CD4-positive, alpha-beta T cell (primary cell): ENCODE results near the gene TBCD. TPM values are rescaled to one million over a fixed set of nuclear protein-coding genes. Genes with fewer than 3 reads are reported as not detected.

Experiments used
- ATAC-seq: fragments of 200-7000 bp; cut with Tn5 transposase; one replicate; pipeline ENCODE4 v1.10.0; 2022; ENCODE audit warnings: mild to moderate bottlenecking; ENCODE audit not compliant: poor library complexity
- CTCF ChIA-PET: fragments of 350-600 bp; sonication (Branson Sonifier 250); formaldehyde crosslinking; loops from one replicate; lab custom pipeline; 2021; ENCODE audit warnings: antibody characterized with exemption, inconsistent platforms; lab: Charles Lee
- POLR2A ChIA-PET: fragments of 350-600 bp; sonication (Branson Sonifier 250); formaldehyde crosslinking; loops from one replicate; lab custom pipeline; 2021; ENCODE audit warnings: antibody characterized with exemption, inconsistent platforms; lab: Charles Lee
- DNase-seq, 14 experiments: peaks; one replicate each; pipeline ENCODE4 v3.0.0-alpha.2; 2013 to 2020; ENCODE audit warnings: mixed read lengths in 2 of 14
- H3K27ac ChIP-seq, 2 donors: one replicate each; pipeline versions ENCODE4 v1.5.1 to v1.7.0; 2013; ENCODE audit warnings: low read length in 2 of 2, low read depth in 1 of 2, mild to moderate bottlenecking in 1 of 2
- H3K27me3 ChIP-seq, 2 experiments: 1 replicate in 1 of 2; 2 replicates in 1 of 2; pipeline versions ENCODE4 v1.6.1 to v1.7.0; 2013; ENCODE audit warnings: low read length in 2 of 2, control low read depth in 1 of 2, mild to moderate bottlenecking in 1 of 2, moderate library complexity in 1 of 2; ENCODE audit not compliant: insufficient read depth in 2 of 2, control insufficient read depth in 1 of 2
- H3K36me3 ChIP-seq: one replicate; pipeline ENCODE4 v1.6.1; 2013; ENCODE audit warnings: low read length, control low read depth; ENCODE audit not compliant: insufficient read depth
- H3K4me1 ChIP-seq: one replicate; pipeline ENCODE4 v1.6.1; 2013; ENCODE audit warnings: low read length, control low read depth; ENCODE audit not compliant: insufficient read depth
- H3K4me3 ChIP-seq: one replicate; pipeline ENCODE4 v1.5.1; 2013; ENCODE audit warnings: mild to moderate bottlenecking, low read length, moderate library complexity
- H3K9me3 ChIP-seq, 2 experiments: 1 replicate in 1 of 2; 2 replicates in 1 of 2; pipeline versions ENCODE4 v1.6.1 to v1.7.0; 2013; ENCODE audit warnings: low read length in 2 of 2, mild to moderate bottlenecking in 2 of 2, control low read depth in 1 of 2, moderate library complexity in 1 of 2; ENCODE audit not compliant: control insufficient read depth in 1 of 2, insufficient read depth in 1 of 2
- H3K27ac Mint-ChIP-seq: one replicate; pipeline ENCODE4 v1.8.0; 2020; ENCODE audit warnings: mixed read lengths
- H3K27me3 Mint-ChIP-seq: one replicate; pipeline ENCODE4 v1.8.0; 2021; ENCODE audit warnings: mixed read lengths
- H3K36me3 Mint-ChIP-seq: one replicate; pipeline ENCODE4 v1.8.0; 2021; ENCODE audit warnings: low read depth, mixed read lengths
- H3K4me1 Mint-ChIP-seq: one replicate; pipeline ENCODE4 v1.8.0; 2021; ENCODE audit warnings: low read depth, mixed read lengths
- H3K4me3 Mint-ChIP-seq: one replicate; pipeline ENCODE4 v1.8.0; 2020; ENCODE audit warnings: mild to moderate bottlenecking, mixed read lengths
- H3K9me3 Mint-ChIP-seq: one replicate; pipeline ENCODE4 v1.8.0; 2020; ENCODE audit warnings: mixed read lengths
- intact Hi-C, 2 experiments: fragments of 100-400 bp; cut with DNase I in 1 of 2; cut with micrococcal nuclease in 1 of 2; formaldehyde crosslinking; loops; one replicate each; pipeline versions ENCODE4 v1.15.1 to v1.9.0; 2023 to 2025; cut with DNase I, micrococcal nuclease
- total RNA-seq, 174 experiments: library from RNA in 2 of 174; stranded (reverse) in 2 of 174; gene quantifications; one replicate each; pipeline ENCODE4 v1.2.3 and lab custom pipeline; 2021 to 2026
- TF ChIP-seq, protein P1 (sequence below): fragments of 200-600 bp; IDR thresholded peaks from one replicate; pipeline ENCODE4 v1.8.0; 2022; ENCODE audit warnings: antibody characterized with exemption, mild to moderate bottlenecking

Gene TBCD
- total RNA-seq, 2 experiments from 2014 or later = 74.6 to 80.3 TPM

DNA sequence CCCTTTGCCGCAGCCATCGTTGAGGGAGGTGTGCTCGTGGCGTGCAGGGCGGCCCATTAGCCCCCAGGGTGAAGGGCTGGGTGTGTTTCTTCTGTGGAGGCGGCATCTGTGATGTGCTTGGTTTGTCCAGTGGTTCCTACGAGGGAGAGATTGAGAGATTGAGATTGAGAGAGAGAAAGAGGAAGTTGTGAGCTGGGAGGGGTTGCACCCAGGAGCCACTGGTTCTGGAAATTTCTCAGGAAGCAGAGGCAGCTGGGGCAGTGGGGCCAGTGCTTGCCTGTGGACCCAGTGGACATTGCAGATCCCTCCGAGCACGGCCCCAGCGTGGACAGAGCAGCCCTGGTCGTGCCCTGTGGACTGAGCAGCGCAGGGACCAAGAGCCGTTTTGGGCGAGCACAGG lies 160.0 kb downstream of the TBCD start:
- no peak overlapping the region for H3K4me3 ChIP-seq
- H3K27ac ChIP-seq = no peak overlapping the region
- Mint-ChIP-seq H3K9me3 (no peaks in the 10 kb centered on the region), H3K27me3 (no peaks in the 10 kb centered on the region), H3K4me3 (no peak overlapping the region), H3K4me1 (peaks cover 34% of the 10 kb centered on the region), H3K36me3 (peaks cover 61% of the 10 kb centered on the region), H3K27ac (peak overlapping the region; percentile 71)
- H3K9me3 ChIP-seq = no peaks in the 10 kb centered on the region
- H3K27me3 ChIP-seq = no peaks in the 10 kb centered on the region
- TF ChIP-seq, protein P1, sequence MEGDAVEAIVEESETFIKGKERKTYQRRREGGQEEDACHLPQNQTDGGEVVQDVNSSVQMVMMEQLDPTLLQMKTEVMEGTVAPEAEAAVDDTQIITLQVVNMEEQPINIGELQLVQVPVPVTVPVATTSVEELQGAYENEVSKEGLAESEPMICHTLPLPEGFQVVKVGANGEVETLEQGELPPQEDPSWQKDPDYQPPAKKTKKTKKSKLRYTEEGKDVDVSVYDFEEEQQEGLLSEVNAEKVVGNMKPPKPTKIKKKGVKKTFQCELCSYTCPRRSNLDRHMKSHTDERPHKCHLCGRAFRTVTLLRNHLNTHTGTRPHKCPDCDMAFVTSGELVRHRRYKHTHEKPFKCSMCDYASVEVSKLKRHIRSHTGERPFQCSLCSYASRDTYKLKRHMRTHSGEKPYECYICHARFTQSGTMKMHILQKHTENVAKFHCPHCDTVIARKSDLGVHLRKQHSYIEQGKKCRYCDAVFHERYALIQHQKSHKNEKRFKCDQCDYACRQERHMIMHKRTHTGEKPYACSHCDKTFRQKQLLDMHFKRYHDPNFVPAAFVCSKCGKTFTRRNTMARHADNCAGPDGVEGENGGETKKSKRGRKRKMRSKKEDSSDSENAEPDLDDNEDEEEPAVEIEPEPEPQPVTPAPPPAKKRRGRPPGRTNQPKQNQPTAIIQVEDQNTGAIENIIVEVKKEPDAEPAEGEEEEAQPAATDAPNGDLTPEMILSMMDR = no peak
- no peak for ATAC-seq
- H3K4me1 ChIP-seq = peaks cover 5% of the 10 kb centered on the region
- DNase-seq = peak in 1 of 14 experiments; percentile 25
- peaks cover 49% of the 10 kb centered on the region for H3K36me3 ChIP-seq
- POLR2A ChIA-PET = interaction anchor here (0.7 to 1.2 kb wide), 2 partner anchors 18 to 28 kb away, joined by 3 to 4 read pairs; no protein-coding TSS in a partner anchor
- CTCF ChIA-PET = interaction anchor here (1.5 kb wide), 1 partner anchor 130 kb away, joined by 3 read pairs; no protein-coding TSS in a partner anchor
- intact Hi-C loops = loop anchor here in 1 of 2 experiments (10.0 kb wide), 1 partner anchor 237 kb away; no protein-coding TSS in a partner anchor

DNA sequence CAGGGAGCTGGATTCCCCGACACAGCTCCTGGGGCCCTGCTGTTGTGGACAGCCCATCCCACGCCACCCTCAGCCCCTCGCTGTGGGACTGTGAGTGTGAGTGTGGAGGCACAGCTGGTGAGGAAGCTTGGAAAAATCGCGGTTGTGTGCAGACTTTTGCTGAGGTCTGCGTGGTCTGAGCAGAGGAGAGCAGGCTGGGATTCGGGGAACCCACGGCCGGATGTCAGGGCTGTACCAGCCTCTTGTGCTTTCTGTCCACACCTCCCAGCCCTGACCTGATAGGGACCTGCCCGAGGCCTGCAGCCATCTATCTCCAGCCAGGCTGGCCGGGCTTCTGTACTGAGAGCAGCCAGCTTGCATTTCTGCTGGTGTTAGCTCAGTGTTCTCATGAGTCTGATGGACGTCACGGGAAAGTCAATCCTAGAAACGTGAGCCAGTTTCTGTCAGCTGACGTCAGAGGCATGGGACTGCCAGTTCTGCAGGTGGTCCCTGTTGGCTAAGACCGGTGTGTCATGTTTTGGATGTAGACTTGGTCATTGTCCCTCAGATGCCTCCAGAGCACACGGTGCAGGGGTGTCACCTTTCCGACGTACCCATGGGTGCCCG lies 160.7 kb downstream of the TBCD start:
- no peaks in the 10 kb centered on the region for H3K9me3 ChIP-seq
- H3K27me3 ChIP-seq = no peaks in the 10 kb centered on the region
- Mint-ChIP-seq H3K4me3 (no peak overlapping the region), H3K4me1 (peaks cover 34% of the 10 kb centered on the region), H3K9me3 (no peaks in the 10 kb centered on the region), H3K36me3 (peaks cover 60% of the 10 kb centered on the region), H3K27ac (peak overlapping the region; percentile 71), H3K27me3 (no peaks in the 10 kb centered on the region)
- no peak overlapping the region for H3K27ac ChIP-seq
- CTCF ChIA-PET = interaction anchor here (1.5 kb wide), 2 partner anchors 49 to 131 kb away, joined by 3 read pairs; no protein-coding TSS in a partner anchor
- H3K4me1 ChIP-seq = peaks cover 5% of the 10 kb centered on the region
- DNase-seq (no peak), ATAC-seq (no peak)
- H3K36me3 ChIP-seq = peaks cover 41% of the 10 kb centered on the region
- no peak overlapping the region for H3K4me3 ChIP-seq
- TF ChIP-seq, protein P1 = no peak
- intact Hi-C loops = loop anchor here in 1 of 2 experiments (10.0 kb wide), 1 partner anchor 238 kb away; no protein-coding TSS in a partner anchor
- POLR2A ChIA-PET = interaction anchor here (1.2 kb wide), 1 partner anchor 19 kb away, joined by 4 read pairs; no protein-coding TSS in a partner anchor

DNA sequence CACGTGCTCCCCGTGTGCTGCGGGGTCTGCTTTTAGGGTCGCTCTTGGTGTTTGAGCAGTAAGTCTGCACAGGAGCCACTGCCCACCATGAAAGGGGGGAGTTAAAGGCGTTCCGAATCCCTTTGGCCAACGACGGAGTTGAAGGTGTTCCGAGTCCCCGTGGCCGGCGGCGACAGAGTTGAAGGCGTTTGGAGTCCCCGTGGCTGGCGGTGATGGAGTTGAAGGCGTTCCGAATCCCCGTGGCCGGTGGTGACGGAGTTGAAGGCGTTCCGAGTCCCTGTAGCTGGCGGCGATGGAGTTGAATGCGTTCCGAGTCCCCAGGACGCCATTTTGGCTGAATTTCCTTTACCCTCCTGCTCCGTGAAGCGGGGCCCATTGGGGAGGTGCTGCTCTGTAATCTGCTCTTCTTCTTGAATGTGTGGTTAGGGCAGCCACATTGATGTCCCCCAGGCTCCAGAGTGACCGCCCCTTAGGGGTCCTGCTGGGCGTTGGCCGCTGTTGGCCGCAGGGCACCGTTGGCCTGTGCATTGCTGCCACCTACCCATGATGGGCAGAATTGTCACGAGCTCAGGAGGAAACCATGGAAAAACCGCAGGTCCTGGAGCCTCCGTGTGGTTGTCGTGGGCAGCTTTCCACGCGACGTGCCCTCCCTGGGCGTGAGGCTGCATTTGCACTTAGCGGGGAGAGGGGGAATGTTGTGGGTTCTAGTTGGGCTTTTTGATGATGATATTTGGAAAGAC lies 161.6 kb downstream of the TBCD start:
- ChIA-PET POLR2A (no interaction called here), CTCF (interaction anchor here (1.0 to 1.7 kb wide), 3 partner anchors 19 to 132 kb away, joined by 3 to 5 read pairs (median 3); no protein-coding TSS in a partner anchor)
- Histone ChIP-seq H3K36me3 (peaks cover 36% of the 10 kb centered on the region), H3K27ac (no peak overlapping the region), H3K4me3 (no peak overlapping the region), H3K9me3 (no peaks in the 10 kb centered on the region), H3K4me1 (peaks cover 5% of the 10 kb centered on the region), H3K27me3 (no peaks in the 10 kb centered on the region)
- DNase-seq = no peak
- no peaks in the 10 kb centered on the region for H3K9me3 Mint-ChIP-seq
- peaks cover 51% of the 10 kb centered on the region for H3K36me3 Mint-ChIP-seq
- no peaks in the 10 kb centered on the region for H3K27me3 Mint-ChIP-seq
- no peak overlapping the region for H3K27ac Mint-ChIP-seq
- peaks cover 28% of the 10 kb centered on the region for H3K4me1 Mint-ChIP-seq
- no peak overlapping the region for H3K4me3 Mint-ChIP-seq
- ATAC-seq = no peak
- intact Hi-C loops = loop anchor here in 1 of 2 experiments (10.0 kb wide), 1 partner anchor 239 kb away; no protein-coding TSS in a partner anchor
- TF ChIP-seq, protein P1 = peak; percentile 13
